Naive B cell (primary cell): ENCODE data around the gene RBMS1. TPM values are rescaled to one million over a fixed set of nuclear protein-coding genes. Genes with fewer than 3 reads are reported as not detected.

Experiments
- ATAC-seq, 2 donors: fragments of 150-1000 bp; cut with Tn5 transposase; 2 replicates each; pipeline ENCODE4 v1.10.0; 2021; ENCODE audit warnings: low read depth in 2 of 2, mild to moderate bottlenecking in 2 of 2, moderate library complexity in 2 of 2
- DNase-seq: peaks from one replicate; pipeline ENCODE4 v3.0.0; 2022
- H3K27ac Mint-ChIP-seq, 6 donors: one replicate each; pipeline ENCODE4 v1.8.0; 2020 to 2022; ENCODE audit warnings: mild to moderate bottlenecking in 6 of 6, mixed read lengths in 6 of 6, moderate library complexity in 5 of 6, inconsistent platforms in 2 of 6
- H3K27me3 Mint-ChIP-seq, 3 donors: one replicate each; pipeline ENCODE4 v1.8.0; 2021 to 2022; ENCODE audit warnings: mixed read lengths in 3 of 3, mild to moderate bottlenecking in 1 of 3
- H3K36me3 Mint-ChIP-seq, 2 donors: one replicate each; pipeline ENCODE4 v1.8.0; 2020 to 2022; ENCODE audit warnings: mixed read lengths in 2 of 2, inconsistent platforms in 1 of 2, mild to moderate bottlenecking in 1 of 2
- H3K4me1 Mint-ChIP-seq, 3 donors: one replicate each; pipeline ENCODE4 v1.8.0; 2020 to 2022; ENCODE audit warnings: mixed read lengths in 3 of 3, inconsistent platforms in 1 of 3, mild to moderate bottlenecking in 1 of 3, moderate library complexity in 1 of 3
- H3K4me3 Mint-ChIP-seq, 8 donors: one replicate each; pipeline ENCODE4 v1.8.0; 2020 to 2022; ENCODE audit warnings: mild to moderate bottlenecking in 8 of 8, mixed read lengths in 8 of 8, moderate library complexity in 8 of 8, inconsistent platforms in 2 of 8
- H3K9me3 Mint-ChIP-seq, 7 donors: one replicate each; pipeline ENCODE4 v1.8.0; 2020 to 2022; ENCODE audit warnings: mixed read lengths in 7 of 7, mild to moderate bottlenecking in 5 of 7, inconsistent platforms in 2 of 7, moderate library complexity in 1 of 7
- polyA plus RNA-seq, 6 donors: library from polyadenylated mRNA; unstranded; fragments of 300-500 nt; fragmentation: Illumina TruSeq; gene quantifications; one replicate each; pipeline ENCODE4 v1.2.3, GENCODE V29; 2021; ENCODE audit warnings: low read depth in 6 of 6

RBMS1 gene
- polyA plus RNA-seq, 6 donors from 2014 or later, result 40.1 to 89.0 (median 49.9) TPM

- Mint-ChIP-seq H3K9me3 (peaks cover 0 to 9% (median 2%) of the 10 kb centered on the region in 7 donors), H3K36me3 (peaks cover 0 to 4% of the 10 kb centered on the region in 2 donors), H3K4me3 (no peak overlapping the region), H3K27ac (no peak overlapping the region), H3K4me1 (peaks cover 0 to 5% (median 4%) of the 10 kb centered on the region in 3 donors), H3K27me3 (peaks cover 0 to 8% (median 6%) of the 10 kb centered on the region in 3 donors)
- DNase-seq (no peak), ATAC-seq (no peak)
Measured at GRCh38 chr2:160255408-160255807, 238.2 kb downstream of the RBMS1 start.

GRCh38 chr2:160254189-160254762 is 239.3 kb downstream of the RBMS1 start:
- Mint-ChIP-seq H3K27ac (no peak overlapping the region), H3K9me3 (peaks cover 0 to 2% (median 0%) of the 10 kb centered on the region in 7 donors), H3K27me3 (peaks cover 0 to 8% (median under 1%) of the 10 kb centered on the region in 3 donors), H3K4me1 (peaks cover 0 to 5% (median 4%) of the 10 kb centered on the region in 3 donors), H3K36me3 (no peaks in the 10 kb centered on the region), H3K4me3 (no peak overlapping the region)
- DNase-seq (no peak), ATAC-seq (no peak)

GRCh38 chr2:160253440-160254188 is 240.0 kb downstream of the RBMS1 start:
- Mint-ChIP-seq H3K9me3 (no peaks in the 10 kb centered on the region), H3K4me3 (no peak overlapping the region), H3K36me3 (no peaks in the 10 kb centered on the region), H3K27me3 (peaks cover 0 to 8% (median 0%) of the 10 kb centered on the region in 3 donors), H3K27ac (no peak overlapping the region), H3K4me1 (peaks cover 0 to 5% (median 4%) of the 10 kb centered on the region in 3 donors)
- ATAC-seq (no peak), DNase-seq (no peak)

GRCh38 chr2:160252900-160253299 is 240.7 kb downstream of the RBMS1 start:
- peaks cover 0 to 8% (median 0%) of the 10 kb centered on the region in 3 donors for H3K27me3 Mint-ChIP-seq
- no peak overlapping the region for H3K4me3 Mint-ChIP-seq
- DNase-seq (no peak), ATAC-seq (no peak)
- H3K9me3 Mint-ChIP-seq, result no peaks in the 10 kb centered on the region
- no peak overlapping the region for H3K27ac Mint-ChIP-seq
- no peaks in the 10 kb centered on the region for H3K36me3 Mint-ChIP-seq
- H3K4me1 Mint-ChIP-seq, result peaks cover 0 to 5% (median 4%) of the 10 kb centered on the region in 3 donors

GRCh38 chr2:160252278-160252887 is 241.2 kb downstream of the RBMS1 start:
- H3K27ac Mint-ChIP-seq, result no peak overlapping the region

GRCh38 chr2:160251569-160251968 is 242.0 kb downstream of the RBMS1 start:
- H3K4me3 Mint-ChIP-seq, result no peak overlapping the region
- H3K4me1 Mint-ChIP-seq, result peaks cover 0 to 5% (median 4%) of the 10 kb centered on the region in 3 donors
- H3K27ac Mint-ChIP-seq, result no peak overlapping the region
- no peaks in the 10 kb centered on the region for H3K36me3 Mint-ChIP-seq
- ATAC-seq (no peak), DNase-seq (no peak)
- no peaks in the 10 kb centered on the region for H3K9me3 Mint-ChIP-seq
- H3K27me3 Mint-ChIP-seq, result peaks cover 0 to 8% (median 0%) of the 10 kb centered on the region in 3 donors

More at GRCh38 chr2:160252278-160252887, 241.2 kb downstream of the RBMS1 start:
- Mint-ChIP-seq H3K27me3 (peaks cover 0 to 8% (median 0%) of the 10 kb centered on the region in 3 donors), H3K9me3 (no peaks in the 10 kb centered on the region), H3K4me1 (peaks cover 0 to 5% (median 4%) of the 10 kb centered on the region in 3 donors), H3K4me3 (no peak overlapping the region), H3K36me3 (no peaks in the 10 kb centered on the region)
- no peak for ATAC-seq
- DNase-seq, result peak; percentile 13

GRCh38 chr2:160249876-160250275 is 243.7 kb downstream of the RBMS1 start:
- DNase-seq (no peak), ATAC-seq (no peak)
- Mint-ChIP-seq H3K4me1 (peaks cover 4 to 11% (median 7%) of the 10 kb centered on the region in 3 donors), H3K4me3 (no peak overlapping the region), H3K9me3 (no peaks in the 10 kb centered on the region), H3K27ac (no peak overlapping the region), H3K27me3 (peaks cover 0 to 8% (median 0%) of the 10 kb centered on the region in 3 donors), H3K36me3 (no peaks in the 10 kb centered on the region)

GRCh38 chr2:160247296-160248035 is 246.1 kb downstream of the RBMS1 start:
- DNase-seq (no peak), ATAC-seq (no peak)
- Mint-ChIP-seq H3K27ac (no peak overlapping the region), H3K36me3 (no peaks in the 10 kb centered on the region), H3K4me1 (peaks cover 4 to 9% (median 7%) of the 10 kb centered on the region in 3 donors), H3K27me3 (peaks cover 0 to 8% (median 0%) of the 10 kb centered on the region in 3 donors), H3K4me3 (no peak overlapping the region), H3K9me3 (no peaks in the 10 kb centered on the region)

GRCh38 chr2:160246356-160246755 is 247.3 kb downstream of the RBMS1 start:
- H3K9me3 Mint-ChIP-seq, result no peaks in the 10 kb centered on the region
- H3K27ac Mint-ChIP-seq, result no peak overlapping the region
- ATAC-seq (no peak), DNase-seq (no peak)
- H3K4me1 Mint-ChIP-seq, result peaks cover 0 to 7% (median 6%) of the 10 kb centered on the region in 3 donors
- peaks cover 0 to 8% (median 0%) of the 10 kb centered on the region in 3 donors for H3K27me3 Mint-ChIP-seq
- H3K4me3 Mint-ChIP-seq, result no peak overlapping the region
- no peaks in the 10 kb centered on the region for H3K36me3 Mint-ChIP-seq

GRCh38 chr2:160245614-160246155 is 247.9 kb downstream of the RBMS1 start:
- H3K27me3 Mint-ChIP-seq, result peaks cover 0 to 5% (median 0%) of the 10 kb centered on the region in 3 donors
- peaks cover 0 to 7% (median 6%) of the 10 kb centered on the region in 3 donors for H3K4me1 Mint-ChIP-seq
- DNase-seq (no peak), ATAC-seq (peak; percentile 25 to 37)
- H3K36me3 Mint-ChIP-seq, result no peaks in the 10 kb centered on the region
- no peaks in the 10 kb centered on the region for H3K9me3 Mint-ChIP-seq
- H3K4me3 Mint-ChIP-seq, result no peak overlapping the region
- peak overlapping the region in 1 of 6 donors; percentile 28 for H3K27ac Mint-ChIP-seq

- peaks cover 3 to 4% (median 3%) of the 10 kb centered on the region in 3 donors for H3K27me3 Mint-ChIP-seq
- no peak overlapping the region for H3K4me3 Mint-ChIP-seq
- H3K4me1 Mint-ChIP-seq, result peaks cover 0 to 7% (median 6%) of the 10 kb centered on the region in 3 donors
- no peak overlapping the region for H3K27ac Mint-ChIP-seq
- no peaks in the 10 kb centered on the region for H3K9me3 Mint-ChIP-seq
- DNase-seq (no peak), ATAC-seq (no peak)
- no peaks in the 10 kb centered on the region for H3K36me3 Mint-ChIP-seq
Measured at GRCh38 chr2:160242893-160243564, 250.6 kb downstream of the RBMS1 start.

- no peak overlapping the region for H3K27ac Mint-ChIP-seq
- no peak overlapping the region for H3K4me3 Mint-ChIP-seq
- H3K36me3 Mint-ChIP-seq, result no peaks in the 10 kb centered on the region
- no peak for DNase-seq
- peaks cover 0 to 7% (median 6%) of the 10 kb centered on the region in 3 donors for H3K4me1 Mint-ChIP-seq
- H3K9me3 Mint-ChIP-seq, result no peaks in the 10 kb centered on the region
- H3K27me3 Mint-ChIP-seq, result peaks cover 4 to 11% (median 9%) of the 10 kb centered on the region in 3 donors
- ATAC-seq, result no peak
Measured at GRCh38 chr2:160241251-160242137, 252.1 kb downstream of the RBMS1 start.
